HCT116 (cell line): ENCODE data around the gene HOXD8.

Source experiments
- CEBPB ChIP-seq: IDR thresholded peaks from 2 replicates; pipeline ENCODE4 v1.6.1; 2012; ENCODE audit warnings: low read depth
- EZH2 ChIP-seq: fragments of 200-600 bp; sonication (generic); IDR thresholded peaks from 2 replicates; pipeline ENCODE4 v1.6.1; 2017; ENCODE audit warnings: antibody characterized with exemption, mixed run types
- EZH2phosphoT487 ChIP-seq: fragments of 200-600 bp; IDR thresholded peaks from 2 replicates; pipeline ENCODE4 v1.6.1; 2018; ENCODE audit warnings: antibody characterized with exemption, borderline replicate concordance
- POLR2AphosphoS5 ChIP-seq: IDR thresholded peaks from 2 replicates; pipeline ENCODE4 v1.6.1; 2011; ENCODE audit warnings: mild to moderate bottlenecking, low read depth, low read length, moderate library complexity
- TCF7L2 ChIP-seq: IDR thresholded peaks from 2 replicates; pipeline ENCODE4 v1.7.0; 2011; ENCODE audit warnings: borderline replicate concordance, inconsistent platforms; ENCODE audit not compliant: insufficient read depth, insufficient read length; ENCODE audit errors: extremely low read depth
- YY1 ChIP-seq: IDR thresholded peaks from 2 replicates; pipeline ENCODE4 v1.6.1; 2011; ENCODE audit warnings: low read length, low read depth, moderate library complexity, mild to moderate bottlenecking; ENCODE audit not compliant: insufficient replicate concordance; ENCODE audit errors: extremely low read depth
- TF ChIP-seq, protein P1 (sequence below): IDR thresholded peaks from 2 replicates; pipeline ENCODE4 v1.6.1; 2012

DNA sequence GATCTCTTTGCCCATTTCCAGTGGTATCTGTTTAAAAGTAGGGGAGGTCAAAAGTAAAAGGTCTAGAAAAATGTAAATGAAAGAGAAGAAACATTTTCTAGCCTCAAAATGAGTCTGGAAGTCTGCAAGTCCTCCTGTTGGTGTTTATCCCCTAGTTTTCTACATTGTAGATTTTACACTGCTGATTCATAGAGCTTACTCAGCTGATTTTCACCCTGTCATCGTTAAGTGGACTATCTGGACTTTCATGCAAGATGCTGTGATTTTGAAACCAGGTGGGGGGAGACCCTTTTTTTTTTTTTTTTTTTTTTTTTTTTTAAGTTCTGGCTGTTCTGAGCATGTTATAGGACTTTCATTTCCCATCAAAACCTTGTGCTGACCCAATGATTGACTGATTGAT is 37.9 kb downstream of the HOXD8 start:
- TF ChIP-seq EZH2, result no peak
- no peak for TF ChIP-seq YY1
- TF ChIP-seq EZH2phosphoT487, result no peak
- no peak for TF ChIP-seq POLR2AphosphoS5
- TF ChIP-seq CEBPB, result no peak
- TF ChIP-seq, protein P1, sequence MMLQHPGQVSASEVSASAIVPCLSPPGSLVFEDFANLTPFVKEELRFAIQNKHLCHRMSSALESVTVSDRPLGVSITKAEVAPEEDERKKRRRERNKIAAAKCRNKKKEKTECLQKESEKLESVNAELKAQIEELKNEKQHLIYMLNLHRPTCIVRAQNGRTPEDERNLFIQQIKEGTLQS, result no peak
- TF ChIP-seq TCF7L2, result no peak
